Panc1 (cell line): ENCODE results near the gene TUFM. TPM values are rescaled to one million over a fixed set of nuclear protein-coding genes. Genes with fewer than 3 reads are reported as not detected.

Experiments used
- ATAC-seq: fragments of 200-7000 bp; cut with Tn5 transposase; 2 replicates; pipeline ENCODE4 v1.9.1; 2020; ENCODE audit warnings: mild to moderate bottlenecking, moderate library complexity
- BruUV-seq: library from RNA; stranded (reverse); fragments of 400-500 nt; replicated peaks from 2 replicates; lab custom pipeline; 2021; lab: Mats Ljungman, UMichigan
- CTCF ChIA-PET: fragments of 300-600 bp; sonication (Branson Sonifier 250); formaldehyde crosslinking; loops from one replicate; lab custom pipeline; 2022; ENCODE audit warnings: antibody characterized with exemption; lab: Charles Lee
- POLR2A ChIA-PET: fragments of 300-600 bp; sonication (Branson Sonifier 250); formaldehyde crosslinking; loops from one replicate; lab custom pipeline; 2022; ENCODE audit warnings: antibody characterized with exemption; lab: Charles Lee
- DNase-seq: peaks from one replicate; pipeline ENCODE4 v3.0.0-alpha.2; 2010; ENCODE audit warnings: low read depth, low spot score
- H3K27ac ChIP-seq: 2 replicates; pipeline ENCODE4 v1.5.1; 2011; ENCODE audit warnings: mild to moderate bottlenecking, low read length, inconsistent platforms
- H3K27me3 ChIP-seq: fragments of 200-500 bp; sonication (Bioruptor generic); 2 replicates; pipeline ENCODE4 v1.6.0; 2014; ENCODE audit warnings: low read length, inconsistent platforms; ENCODE audit not compliant: control insufficient read depth, insufficient read depth
- H3K36me3 ChIP-seq: fragments of 200-500 bp; sonication (Bioruptor generic); 2 replicates; pipeline ENCODE4 v1.5.1; 2014; ENCODE audit warnings: inconsistent platforms, mild to moderate bottlenecking, low read length, moderate library complexity; ENCODE audit not compliant: control insufficient read depth, insufficient read depth
- H3K4me1 ChIP-seq: 2 replicates; pipeline ENCODE4 v1.5.1; 2011; ENCODE audit warnings: inconsistent platforms, mild to moderate bottlenecking, low read length, moderate library complexity; ENCODE audit not compliant: control insufficient read depth, insufficient read depth
- H3K4me3 ChIP-seq, 2 experiments: 2 replicates each; pipeline ENCODE4 v1.5.1; 2011 to 2012; ENCODE audit warnings: low read depth in 2 of 2, low read length in 2 of 2, mild to moderate bottlenecking in 2 of 2, inconsistent platforms in 1 of 2, moderate library complexity in 1 of 2
- H3K9me3 ChIP-seq: fragments of 200-500 bp; sonication (Bioruptor generic); 2 replicates; pipeline ENCODE4 v1.5.1; 2014; ENCODE audit warnings: low read depth, mild to moderate bottlenecking, inconsistent platforms, low read length, moderate library complexity; ENCODE audit not compliant: control insufficient read depth, insufficient read depth
- POLR2AphosphoS5 ChIP-seq: IDR thresholded peaks from 2 replicates; pipeline ENCODE4 v1.6.1; 2012; ENCODE audit warnings: mild to moderate bottlenecking, low read depth, low read length, moderate library complexity
- SIN3A ChIP-seq: IDR thresholded peaks from 2 replicates; pipeline ENCODE4 v1.6.1; 2012; ENCODE audit warnings: low read depth, mild to moderate bottlenecking, low read length, moderate library complexity, borderline replicate concordance; ENCODE audit not compliant: insufficient read depth
- TCF7L2 ChIP-seq: IDR thresholded peaks from 2 replicates; pipeline ENCODE4 v1.6.1; 2011; ENCODE audit warnings: mild to moderate bottlenecking, low read depth, low read length, inconsistent platforms
- in situ Hi-C: cut with HindIII; loops from 2 replicates; pipeline ENCODE4 v1.10.0; 2016; ENCODE audit warnings: low sequenced_read_pairs, low pct_unique_long_range_greater_than_20kb
- intact Hi-C: fragments of 100-400 bp; cut with micrococcal nuclease; formaldehyde crosslinking; loops from one replicate; pipeline ENCODE4 v1.10.0; 2022; ENCODE audit not compliant: unreplicated experiment
- total RNA-seq: library from RNA; stranded (reverse); gene quantifications from one replicate; pipeline ENCODE4 v1.2.1, GENCODE V29; 2021; ENCODE audit not compliant: unreplicated experiment
- TF ChIP-seq, protein P1 (sequence below): fragments of 450-650 bp; IDR thresholded peaks from 2 replicates; pipeline ENCODE4 v1.5.1; 2017; ENCODE audit warnings: mild to moderate bottlenecking
- TF ChIP-seq, protein P2 (sequence below), 2 experiments: IDR thresholded peaks; 2 replicates each; pipeline ENCODE4 v1.6.1; 2011 to 2012; ENCODE audit warnings: low read depth in 2 of 2, control low read depth in 1 of 2, low read length in 1 of 2, mild to moderate bottlenecking in 1 of 2, moderate library complexity in 1 of 2; ENCODE audit not compliant: insufficient read depth in 1 of 2

Gene TUFM
- total RNA-seq, 1 experiment from 2014 or later, result 231 TPM

DNA sequence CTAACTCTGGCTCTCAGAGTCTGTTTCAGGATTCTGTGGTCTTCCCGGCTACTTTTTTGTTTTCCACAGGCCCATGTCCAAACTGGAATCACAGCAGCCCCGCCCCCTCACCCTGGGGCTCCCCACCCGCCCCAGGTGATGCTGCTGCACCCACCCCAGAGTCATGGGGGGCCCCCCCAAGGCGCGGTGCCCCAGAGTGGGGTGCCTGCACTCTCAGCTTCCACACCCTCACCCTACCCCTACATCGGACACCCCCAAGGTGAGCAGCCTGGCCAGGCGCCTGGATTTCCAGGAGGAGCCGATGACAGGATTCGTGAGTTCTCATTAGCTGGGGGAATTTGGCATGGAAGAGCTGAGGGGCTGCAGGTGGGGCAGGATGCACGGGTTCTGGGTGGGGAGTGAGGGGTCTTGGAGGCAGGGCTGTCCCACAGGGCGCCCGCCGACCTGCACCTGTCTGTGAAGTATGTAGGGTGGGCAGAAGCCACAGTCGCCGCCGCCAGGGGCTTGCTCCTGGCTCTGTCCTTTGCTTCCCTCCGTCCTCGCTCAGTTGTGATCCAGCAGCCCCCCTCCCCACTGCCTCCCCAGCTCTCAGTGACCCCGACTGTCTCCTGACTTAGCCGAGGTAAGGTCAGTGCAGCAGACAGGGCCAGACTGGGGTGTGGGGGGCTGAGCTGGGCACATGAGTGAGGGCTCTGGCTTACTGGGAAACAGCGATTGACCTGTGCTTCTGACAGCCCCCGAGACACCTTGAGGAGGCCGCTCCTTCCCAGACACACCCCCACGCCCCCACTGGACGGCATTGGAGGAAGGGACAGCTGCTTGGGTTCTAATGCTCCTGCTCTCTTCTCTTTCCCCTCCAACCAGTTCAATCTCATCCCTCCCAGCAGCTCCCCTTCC is 10.0 kb downstream of the TUFM start:
- Histone ChIP-seq H3K4me3 (no peak overlapping the region), H3K27ac (no peak overlapping the region), H3K27me3 (no peaks in the 10 kb centered on the region), H3K4me1 (no peaks in the 10 kb centered on the region), H3K36me3 (peaks cover 34% of the 10 kb centered on the region), H3K9me3 (no peaks in the 10 kb centered on the region)
- intact Hi-C loops, result no loop called here
- ATAC-seq (no peak), DNase-seq (no peak)
- ChIA-PET POLR2A (interaction anchor here (0.7 kb wide), 1 partner anchor 8 kb away, joined by 6 read pairs; no protein-coding TSS in a partner anchor), CTCF (no interaction called here)
- in situ Hi-C loops, result no loop called here
- BruUV-seq, result no TSS peak
- TF ChIP-seq, protein P1, sequence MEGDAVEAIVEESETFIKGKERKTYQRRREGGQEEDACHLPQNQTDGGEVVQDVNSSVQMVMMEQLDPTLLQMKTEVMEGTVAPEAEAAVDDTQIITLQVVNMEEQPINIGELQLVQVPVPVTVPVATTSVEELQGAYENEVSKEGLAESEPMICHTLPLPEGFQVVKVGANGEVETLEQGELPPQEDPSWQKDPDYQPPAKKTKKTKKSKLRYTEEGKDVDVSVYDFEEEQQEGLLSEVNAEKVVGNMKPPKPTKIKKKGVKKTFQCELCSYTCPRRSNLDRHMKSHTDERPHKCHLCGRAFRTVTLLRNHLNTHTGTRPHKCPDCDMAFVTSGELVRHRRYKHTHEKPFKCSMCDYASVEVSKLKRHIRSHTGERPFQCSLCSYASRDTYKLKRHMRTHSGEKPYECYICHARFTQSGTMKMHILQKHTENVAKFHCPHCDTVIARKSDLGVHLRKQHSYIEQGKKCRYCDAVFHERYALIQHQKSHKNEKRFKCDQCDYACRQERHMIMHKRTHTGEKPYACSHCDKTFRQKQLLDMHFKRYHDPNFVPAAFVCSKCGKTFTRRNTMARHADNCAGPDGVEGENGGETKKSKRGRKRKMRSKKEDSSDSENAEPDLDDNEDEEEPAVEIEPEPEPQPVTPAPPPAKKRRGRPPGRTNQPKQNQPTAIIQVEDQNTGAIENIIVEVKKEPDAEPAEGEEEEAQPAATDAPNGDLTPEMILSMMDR, result no peak; the same call in 1 of the 2 replicates
- TF ChIP-seq, protein P2, sequence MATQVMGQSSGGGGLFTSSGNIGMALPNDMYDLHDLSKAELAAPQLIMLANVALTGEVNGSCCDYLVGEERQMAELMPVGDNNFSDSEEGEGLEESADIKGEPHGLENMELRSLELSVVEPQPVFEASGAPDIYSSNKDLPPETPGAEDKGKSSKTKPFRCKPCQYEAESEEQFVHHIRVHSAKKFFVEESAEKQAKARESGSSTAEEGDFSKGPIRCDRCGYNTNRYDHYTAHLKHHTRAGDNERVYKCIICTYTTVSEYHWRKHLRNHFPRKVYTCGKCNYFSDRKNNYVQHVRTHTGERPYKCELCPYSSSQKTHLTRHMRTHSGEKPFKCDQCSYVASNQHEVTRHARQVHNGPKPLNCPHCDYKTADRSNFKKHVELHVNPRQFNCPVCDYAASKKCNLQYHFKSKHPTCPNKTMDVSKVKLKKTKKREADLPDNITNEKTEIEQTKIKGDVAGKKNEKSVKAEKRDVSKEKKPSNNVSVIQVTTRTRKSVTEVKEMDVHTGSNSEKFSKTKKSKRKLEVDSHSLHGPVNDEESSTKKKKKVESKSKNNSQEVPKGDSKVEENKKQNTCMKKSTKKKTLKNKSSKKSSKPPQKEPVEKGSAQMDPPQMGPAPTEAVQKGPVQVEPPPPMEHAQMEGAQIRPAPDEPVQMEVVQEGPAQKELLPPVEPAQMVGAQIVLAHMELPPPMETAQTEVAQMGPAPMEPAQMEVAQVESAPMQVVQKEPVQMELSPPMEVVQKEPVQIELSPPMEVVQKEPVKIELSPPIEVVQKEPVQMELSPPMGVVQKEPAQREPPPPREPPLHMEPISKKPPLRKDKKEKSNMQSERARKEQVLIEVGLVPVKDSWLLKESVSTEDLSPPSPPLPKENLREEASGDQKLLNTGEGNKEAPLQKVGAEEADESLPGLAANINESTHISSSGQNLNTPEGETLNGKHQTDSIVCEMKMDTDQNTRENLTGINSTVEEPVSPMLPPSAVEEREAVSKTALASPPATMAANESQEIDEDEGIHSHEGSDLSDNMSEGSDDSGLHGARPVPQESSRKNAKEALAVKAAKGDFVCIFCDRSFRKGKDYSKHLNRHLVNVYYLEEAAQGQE (IDR thresholded peaks at IDR 0.05; ENCODE audit: insufficient read depth in 1 of 2, low read depth in 2 of 2, low read length in 1 of 2), result no peak

DNA sequence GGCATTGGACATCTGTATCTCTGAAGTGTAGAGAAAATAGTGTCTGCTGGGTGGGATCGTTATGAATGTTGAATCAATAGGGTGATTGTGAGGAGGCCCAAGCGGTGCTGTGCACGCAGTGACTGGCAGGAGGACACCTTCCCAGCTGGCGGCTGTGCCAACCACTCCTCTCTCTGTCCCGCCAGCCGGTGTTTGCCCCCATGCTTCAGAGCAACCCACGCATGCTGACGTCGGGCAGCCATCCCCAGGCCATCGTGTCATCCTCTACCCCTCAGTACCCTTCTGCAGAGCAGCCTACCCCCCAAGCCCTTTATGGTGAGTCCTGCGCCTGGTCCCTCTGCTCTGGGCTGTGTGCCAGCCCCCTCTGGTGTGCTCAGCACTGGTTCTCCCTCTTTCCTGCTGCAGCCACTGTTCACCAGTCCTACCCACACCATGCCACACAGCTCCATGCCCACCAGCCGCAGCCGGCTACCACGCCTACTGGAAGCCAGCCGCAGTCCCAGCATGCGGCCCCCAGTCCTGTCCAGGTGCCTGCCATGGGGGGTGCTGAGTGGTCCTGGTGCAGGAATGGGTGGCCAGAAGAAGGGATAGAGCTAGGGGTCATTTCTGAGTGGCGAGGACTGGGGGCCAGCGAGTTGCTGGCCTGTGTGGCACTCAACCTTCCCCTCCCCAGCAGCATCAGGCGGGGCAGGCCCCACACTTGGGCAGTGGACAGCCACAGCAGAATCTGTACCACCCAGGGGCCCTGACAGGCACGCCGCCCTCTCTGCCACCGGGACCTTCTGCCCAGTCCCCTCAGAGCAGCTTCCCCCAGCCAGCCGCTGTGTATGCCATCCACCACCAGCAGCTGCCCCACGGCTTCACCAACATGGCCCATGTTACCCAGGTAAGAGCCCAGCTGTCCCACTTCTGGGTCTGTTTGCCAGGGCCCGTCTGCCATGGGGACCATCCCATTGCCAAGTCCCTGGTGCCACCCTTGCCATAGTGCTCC is 11.0 kb downstream of the TUFM start:
- no peak overlapping the region for H3K27ac ChIP-seq
- DNase-seq (no peak), ATAC-seq (peak; percentile 15; the same call in 1 of the 2 replicates)
- H3K4me3 ChIP-seq, result no peak overlapping the region
- H3K9me3 ChIP-seq, result no peaks in the 10 kb centered on the region
- intact Hi-C loops (no loop called here), in situ Hi-C loops (no loop called here)
- ChIA-PET POLR2A (no interaction called here), CTCF (no interaction called here)
- no peaks in the 10 kb centered on the region for H3K27me3 ChIP-seq
- peaks cover 43% of the 10 kb centered on the region for H3K36me3 ChIP-seq
- no peaks in the 10 kb centered on the region for H3K4me1 ChIP-seq
- TF ChIP-seq POLR2AphosphoS5, result no peak
- TF ChIP-seq, protein P1, result no peak
- TF ChIP-seq SIN3A, result no peak
- TF ChIP-seq TCF7L2, result no peak
- TF ChIP-seq, protein P2 (IDR thresholded peaks at IDR 0.05; ENCODE audit: insufficient read depth in 1 of 2, low read depth in 2 of 2, low read length in 1 of 2), result no peak
- no TSS peak for BruUV-seq
